Lower lobe of right lung (tissue), 2 donors: ENCODE results near the gene WDR45B. TPM values are rescaled to one million over a fixed set of nuclear protein-coding genes. Genes with fewer than 3 reads are reported as not detected.

Experiments
- ATAC-seq, 2 donors: fragments of 200-7000 bp; cut with Tn5 transposase; one replicate each; pipeline ENCODE4 v1.9.1; 2020 to 2022; ENCODE audit warnings: mild to moderate bottlenecking in 2 of 2, moderate library complexity in 2 of 2
- DNase-seq: peaks from one replicate; pipeline ENCODE4 v3.0.0-alpha.2; 2020
- H3K27ac ChIP-seq: fragments of 200-600 bp; one replicate; pipeline ENCODE4 v1.8.0; 2022
- H3K27me3 ChIP-seq: fragments of 200-600 bp; one replicate; pipeline ENCODE4 v1.8.0; 2022; ENCODE audit warnings: low read depth
- H3K36me3 ChIP-seq: fragments of 200-600 bp; one replicate; pipeline ENCODE4 v1.8.0; 2022; ENCODE audit warnings: mild to moderate bottlenecking
- H3K4me1 ChIP-seq: fragments of 200-600 bp; one replicate; pipeline ENCODE4 v1.8.0; 2022
- H3K4me3 ChIP-seq: fragments of 200-600 bp; one replicate; pipeline ENCODE4 v1.8.0; 2022; ENCODE audit warnings: mild to moderate bottlenecking
- H3K9me3 ChIP-seq: fragments of 200-600 bp; one replicate; pipeline ENCODE4 v1.8.0; 2022
- CTCF ChIP-seq: fragments of 200-600 bp; IDR thresholded peaks from one replicate; pipeline ENCODE4 v1.8.0; 2022; ENCODE audit warnings: antibody characterized with exemption, mild to moderate bottlenecking
- intact Hi-C: fragments of 100-400 bp; cut with DNase I; formaldehyde crosslinking; loops from one replicate; pipeline ENCODE4 v1.11.0; 2022
- total RNA-seq: library from RNA; stranded (reverse); fragmentation: NEBNext Ultra II Directional; extraction: Animal tissue kit (Norgen Biotek cat#: 25700); gene quantifications from one replicate; pipeline ENCODE4 v1.2.1, GENCODE V29; 2021
- donor health status: DM: no; HTN: yes; CAD: no; lungs with severe emphysema.

Gene WDR45B
- total RNA-seq, 1 donor from 2014 or later, result 66.1 TPM

GRCh38 chr17:82693168-82693867, 45.1 kb upstream of the WDR45B start:
- TF ChIP-seq CTCF, result no peak
- no peaks in the 10 kb centered on the region for H3K36me3 ChIP-seq
- H3K4me3 ChIP-seq, result no peak overlapping the region
- DNase-seq, result no peak
- no peak overlapping the region for H3K27ac ChIP-seq
- H3K9me3 ChIP-seq, result peaks cover 8% of the 10 kb centered on the region
- ATAC-seq, result no peak
- peaks cover 11% of the 10 kb centered on the region for H3K4me1 ChIP-seq
- intact Hi-C loops, result no loop called here
- no peaks in the 10 kb centered on the region for H3K27me3 ChIP-seq

GRCh38 chr17:82692268-82692667, 44.0 kb upstream of the WDR45B start:
- peaks cover 6% of the 10 kb centered on the region for H3K4me1 ChIP-seq

GRCh38 chr17:82691714-82692113, 43.5 kb upstream of the WDR45B start:
- Histone ChIP-seq H3K4me3 (no peak overlapping the region), H3K4me1 (peaks cover under 1% of the 10 kb centered on the region), H3K9me3 (peaks cover 8% of the 10 kb centered on the region), H3K27me3 (no peaks in the 10 kb centered on the region), H3K36me3 (no peaks in the 10 kb centered on the region), H3K27ac (no peak overlapping the region)
- intact Hi-C loops, result no loop called here
- ATAC-seq, result no peak
- no peak for DNase-seq
- TF ChIP-seq CTCF, result no peak

More at GRCh38 chr17:82692268-82692667, 44.0 kb upstream of the WDR45B start:
- TF ChIP-seq CTCF, result no peak
- intact Hi-C loops, result no loop called here
- Histone ChIP-seq H3K27ac (no peak overlapping the region), H3K4me3 (no peak overlapping the region), H3K36me3 (no peaks in the 10 kb centered on the region), H3K9me3 (peaks cover 8% of the 10 kb centered on the region), H3K27me3 (no peaks in the 10 kb centered on the region)
- DNase-seq, result no peak
- no peak for ATAC-seq

GRCh38 chr17:82690786-82691489, 42.7 kb upstream of the WDR45B start:
- Histone ChIP-seq H3K4me3 (no peak overlapping the region), H3K9me3 (peaks cover 8% of the 10 kb centered on the region), H3K4me1 (no peaks in the 10 kb centered on the region), H3K27me3 (no peaks in the 10 kb centered on the region), H3K36me3 (no peaks in the 10 kb centered on the region), H3K27ac (no peak overlapping the region)
- DNase-seq (no peak), ATAC-seq (no peak)
- intact Hi-C loops, result no loop called here
- TF ChIP-seq CTCF, result no peak

- intact Hi-C loops, result no loop called here
- Histone ChIP-seq H3K27ac (no peak overlapping the region), H3K4me3 (no peak overlapping the region), H3K27me3 (no peaks in the 10 kb centered on the region), H3K4me1 (no peaks in the 10 kb centered on the region), H3K36me3 (no peaks in the 10 kb centered on the region), H3K9me3 (no peaks in the 10 kb centered on the region)
- no peak for TF ChIP-seq CTCF
- ATAC-seq (no peak), DNase-seq (no peak)
These were observed 40.8 kb upstream of the WDR45B start for GRCh38 chr17:82689077-82689476.
